Heart right ventricle (tissue), 16 donors: Measurements from ENCODE around the gene SERTAD2. TPM values are rescaled to one million over a fixed set of nuclear protein-coding genes. Genes with fewer than 3 reads are reported as not detected.

ENCODE experiments used
- ATAC-seq, 8 donors: fragments of 200-7000 bp; cut with Tn5 transposase; one replicate each; pipeline ENCODE4 v1.9.1; 2020; ENCODE audit warnings: mild to moderate bottlenecking in 8 of 8, moderate library complexity in 8 of 8, moderate number of reproducible peaks in 1 of 8
- DNase-seq, 2 donors: peaks; one replicate each; pipeline ENCODE4 v3.0.0-alpha.2; 2020
- H3K27ac ChIP-seq, 10 donors: fragments of 200-600 bp; sonication (generic) in 2 of 10; one replicate each; pipeline versions ENCODE4 v1.5.0 to v1.8.0; 2020 to 2022; ENCODE audit warnings: mild to moderate bottlenecking in 3 of 10
- H3K27me3 ChIP-seq, 7 donors: fragments of 200-600 bp; one replicate each; pipeline ENCODE4 v1.8.0; 2021 to 2022; ENCODE audit warnings: mild to moderate bottlenecking in 2 of 7
- H3K36me3 ChIP-seq, 9 donors: fragments of 200-600 bp; sonication (generic) in 1 of 9; one replicate each; pipeline versions ENCODE4 v1.5.0 to v1.8.0; 2020 to 2022; ENCODE audit warnings: mild to moderate bottlenecking in 2 of 9
- H3K4me1 ChIP-seq, 9 donors: fragments of 200-600 bp; sonication (generic) in 1 of 9; one replicate each; pipeline versions ENCODE4 v1.5.0 to v1.8.0; 2020 to 2022; ENCODE audit warnings: mild to moderate bottlenecking in 4 of 9
- H3K4me3 ChIP-seq, 10 donors: fragments of 200-600 bp; sonication (generic) in 2 of 10; one replicate each; pipeline versions ENCODE4 v1.5.0 to v1.8.0; 2020 to 2022; ENCODE audit warnings: mild to moderate bottlenecking in 7 of 10, moderate library complexity in 2 of 10
- H3K9me3 ChIP-seq, 11 donors: fragments of 200-600 bp in 10 of 11; sonication (generic) in 2 of 11; one replicate each; pipeline versions ENCODE4 v1.5.0 to v1.8.0; 2013 to 2022; ENCODE audit warnings: mild to moderate bottlenecking in 2 of 11, control low read depth in 1 of 11, moderate library complexity in 1 of 11
- WGBS, 2 donors: extraction: QIAGEN DNeasy Blood & Tissue Kit; methylation state at CpG; one replicate each; pipeline ENCODE4 v1.1.7; 2013; ENCODE audit warnings: inconsistent platforms in 1 of 2; 5-methylcytosine and 5-hydroxymethylcytosine counted together
- intact Hi-C, 10 donors: fragments of 100-400 bp; cut with DNase I; formaldehyde crosslinking; loops; one replicate each; pipeline versions ENCODE4 v1.11.1 to v1.14.2; 2022
- polyA plus RNA-seq, 2 donors: library from polyadenylated mRNA; stranded (reverse); fragments of 200-250 nt; gene quantifications; one replicate each; pipeline ENCODE4 v1.2.3, GENCODE V29; 2013
- total RNA-seq, 10 donors: library from RNA; stranded (reverse); fragmentation: NEBNext Ultra II Directional in 3 of 10; extraction: Animal tissue kit (Norgen Biotek cat#: 25700) in 3 of 10; gene quantifications; one replicate each; pipeline versions ENCODE4 v1.2.1 to v1.2.4, GENCODE V29; 2021 to 2023
- TF ChIP-seq, protein P1 (sequence below), 9 donors: fragments of 200-600 bp; sonication (generic) in 2 of 9; IDR thresholded peaks; one replicate each; pipeline versions ENCODE4 v1.5.0 to v1.8.0; 2021 to 2022; ENCODE audit warnings: antibody characterized with exemption in 9 of 9, mild to moderate bottlenecking in 5 of 9, moderate library complexity in 1 of 9
- donor health status: Arrhythmogenic right ventricular cardiomyopathy.
- donor health status: ischemic (EF 13 %, LVEDD 7.1; RV severe dilation, severe dysfunction).
- donor health status: healthy with polysubstance abuse.
- donor health status: DM: no; HTN: yes; CAD: no.
- donor health status: DM: no; HTN: no; CAD: no.
- donor health status: ischemic (EF 25% LVEDD 6.9; RV normal size, moderate dysfunction).
- donor health status: ischemic (EF 25% LVEDD 5.7; RV mildly dilated, moderate dysfunction).
- donor health status: healthy.
- donor health status: DM: yes; HTN: yes; CAD: no.
- donor health status: Ischemic cardiomyopathy.
- donor health status: ischemic (EF 35%, LVEDD 5.7; RV mildly dilated, moderate dysfunction).
- donor health status: nonischemic (EF 11% LVEDD 7.7; RV severe dilation, severe dysfunction).
- donor health status: DM: yes; HTN: yes; CAD: no.
- donor health status: PGD.
- donor health status: ischemic (EF 29% LVEDD 5.4; RV normal size, mild dysfunction).
- donor health status: nonischemic (EF 23%, LVEDD 6.1; RV moderate dilation, normal function).

SERTAD2 gene
- total and polyA plus RNA-seq, 12 donors = 5.6 to 20.9 (median 16.0) TPM

DNA sequence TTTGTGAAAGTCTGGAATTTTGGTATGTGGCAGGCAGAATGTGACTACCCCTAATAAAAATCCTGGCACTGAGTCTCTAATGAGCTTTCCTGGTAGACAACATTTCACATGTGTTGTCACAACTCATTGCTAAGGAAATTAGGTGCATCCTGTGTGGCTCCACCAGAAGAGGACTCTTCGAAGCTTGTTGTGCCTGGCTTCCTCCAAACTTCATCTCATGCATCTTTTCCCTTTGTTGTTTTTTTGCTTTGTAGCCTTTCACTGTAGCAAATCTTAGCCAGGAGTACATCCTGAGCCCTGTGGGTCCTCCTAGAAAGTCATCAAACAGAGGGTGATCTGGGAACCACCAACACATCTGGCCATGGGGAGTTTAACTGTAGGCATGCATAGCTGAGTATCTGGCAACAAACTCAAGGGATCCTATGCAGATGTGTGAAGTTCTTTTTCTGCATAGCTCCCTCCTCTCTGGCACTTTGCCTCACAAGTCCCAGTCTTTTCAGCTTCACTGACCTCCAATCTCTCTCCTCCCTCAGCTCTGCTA lies 42.1 kb upstream of the SERTAD2 start:
- WGBS, 2 donors = 57 to 67% methylated on average over 1 of the region's 1 CpG
- Histone ChIP-seq H3K4me3 (no peak overlapping the region), H3K4me1 (peaks cover 0 to 42% (median 4%) of the 10 kb centered on the region in 9 donors), H3K27me3 (no peaks in the 10 kb centered on the region), H3K36me3 (no peaks in the 10 kb centered on the region), H3K27ac (peak overlapping the region in 2 of 10 donors; percentile 12 to 37), H3K9me3 (peaks cover 0 to 12% (median 0%) of the 10 kb centered on the region in 11 donors)
- TF ChIP-seq, protein P1, sequence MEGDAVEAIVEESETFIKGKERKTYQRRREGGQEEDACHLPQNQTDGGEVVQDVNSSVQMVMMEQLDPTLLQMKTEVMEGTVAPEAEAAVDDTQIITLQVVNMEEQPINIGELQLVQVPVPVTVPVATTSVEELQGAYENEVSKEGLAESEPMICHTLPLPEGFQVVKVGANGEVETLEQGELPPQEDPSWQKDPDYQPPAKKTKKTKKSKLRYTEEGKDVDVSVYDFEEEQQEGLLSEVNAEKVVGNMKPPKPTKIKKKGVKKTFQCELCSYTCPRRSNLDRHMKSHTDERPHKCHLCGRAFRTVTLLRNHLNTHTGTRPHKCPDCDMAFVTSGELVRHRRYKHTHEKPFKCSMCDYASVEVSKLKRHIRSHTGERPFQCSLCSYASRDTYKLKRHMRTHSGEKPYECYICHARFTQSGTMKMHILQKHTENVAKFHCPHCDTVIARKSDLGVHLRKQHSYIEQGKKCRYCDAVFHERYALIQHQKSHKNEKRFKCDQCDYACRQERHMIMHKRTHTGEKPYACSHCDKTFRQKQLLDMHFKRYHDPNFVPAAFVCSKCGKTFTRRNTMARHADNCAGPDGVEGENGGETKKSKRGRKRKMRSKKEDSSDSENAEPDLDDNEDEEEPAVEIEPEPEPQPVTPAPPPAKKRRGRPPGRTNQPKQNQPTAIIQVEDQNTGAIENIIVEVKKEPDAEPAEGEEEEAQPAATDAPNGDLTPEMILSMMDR (IDR thresholded peaks at IDR 0.05) = no peak
- ATAC-seq (peak in 4 of 8 donors; percentile 31 to 77 (median 56)), DNase-seq (no peak)
- intact Hi-C loops = no loop called here

DNA sequence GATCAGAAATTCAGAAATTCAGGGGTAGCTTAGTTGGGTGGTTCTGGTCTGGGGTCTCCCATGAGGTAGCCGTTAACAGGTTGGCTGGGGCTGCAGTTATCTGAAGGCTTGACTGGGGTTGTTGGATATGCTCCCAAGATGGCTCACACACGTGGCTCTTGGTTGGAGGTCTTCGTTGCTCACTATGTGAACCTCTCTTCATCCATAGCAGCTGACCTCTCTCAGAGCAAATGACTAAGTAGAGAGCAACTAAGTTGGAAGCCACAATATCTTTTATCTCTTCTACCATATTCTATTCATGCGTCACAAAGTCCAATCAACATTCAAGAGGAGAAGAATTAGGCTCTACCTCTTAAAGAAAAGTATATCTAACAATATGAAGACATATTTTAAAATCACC lies 38.7 kb upstream of the SERTAD2 start:
- H3K36me3 ChIP-seq = no peaks in the 10 kb centered on the region
- WGBS, 2 donors = 67 to 89% methylated on average over 4 of the region's 4 CpGs

DNA sequence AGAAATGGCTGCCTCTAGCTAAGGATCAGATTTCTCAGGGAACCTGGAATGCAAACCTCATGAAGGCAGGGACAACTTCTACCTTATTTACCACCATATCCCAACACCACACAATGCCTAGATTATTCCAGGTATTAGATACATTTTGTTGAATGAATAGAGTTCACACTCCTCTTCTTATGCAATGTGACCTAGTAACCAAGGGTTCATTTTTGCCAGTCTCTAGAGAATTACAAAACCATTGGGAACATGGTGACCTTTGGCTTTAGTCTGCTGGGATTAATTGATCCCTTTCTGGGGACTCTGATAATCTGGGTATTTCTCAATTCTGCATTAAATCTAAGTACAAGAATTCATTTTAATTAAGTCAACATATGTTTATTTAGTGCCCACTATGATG lies 35.2 kb upstream of the SERTAD2 start:
- no peaks in the 10 kb centered on the region for H3K36me3 ChIP-seq
- ATAC-seq (no peak), DNase-seq (no peak)
- H3K27ac ChIP-seq = no peak overlapping the region
- intact Hi-C loops = no loop called here
- TF ChIP-seq, protein P1 (IDR thresholded peaks at IDR 0.05) = no peak
- no peaks in the 10 kb centered on the region for H3K27me3 ChIP-seq
- H3K4me1 ChIP-seq = no peaks in the 10 kb centered on the region
- no peak overlapping the region for H3K4me3 ChIP-seq
- peaks cover 0 to 12% (median 0%) of the 10 kb centered on the region in 11 donors for H3K9me3 ChIP-seq

More for the DNA sequence above, 38.7 kb upstream of the SERTAD2 start:
- ATAC-seq (no peak), DNase-seq (no peak)
- Histone ChIP-seq H3K27me3 (no peaks in the 10 kb centered on the region), H3K4me3 (no peak overlapping the region), H3K27ac (no peak overlapping the region), H3K4me1 (peaks cover 0 to 15% (median 4%) of the 10 kb centered on the region in 9 donors), H3K9me3 (peaks cover 0 to 12% (median 0%) of the 10 kb centered on the region in 11 donors)
- TF ChIP-seq, protein P1 (IDR thresholded peaks at IDR 0.05) = no peak
- intact Hi-C loops = no loop called here

DNA sequence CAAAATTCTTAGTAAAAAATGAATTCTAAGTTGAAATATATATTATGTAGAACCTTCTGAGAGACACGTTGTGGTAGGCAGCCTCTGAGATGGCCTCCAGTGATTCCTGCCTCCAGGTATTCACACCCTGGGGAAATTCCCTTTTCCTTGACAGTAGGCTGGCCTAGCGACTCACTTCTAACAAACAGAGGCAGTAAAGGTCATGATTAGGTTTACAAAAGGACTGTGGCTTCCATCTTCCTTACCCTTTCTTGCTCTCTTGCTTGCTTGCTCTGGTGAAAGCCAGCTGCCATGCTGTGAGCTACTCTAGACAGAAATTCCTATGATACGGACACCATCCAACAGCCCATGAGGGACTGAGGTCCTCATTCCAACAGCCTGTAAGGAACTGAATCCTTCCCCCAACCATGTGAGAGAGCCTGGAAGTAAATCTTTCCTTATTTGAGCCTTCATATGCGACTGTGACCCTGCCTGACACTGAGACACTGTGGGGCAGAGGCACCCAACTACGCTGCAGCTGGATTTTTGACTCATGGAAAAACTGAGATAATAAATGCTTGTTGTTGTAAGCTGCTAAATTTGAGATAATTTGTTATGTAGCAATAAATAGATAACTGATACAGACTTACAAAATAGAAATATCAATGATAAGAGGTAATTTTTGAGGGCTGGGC lies 32.7 kb upstream of the SERTAD2 start:
- no peak for ATAC-seq
- Histone ChIP-seq H3K4me1 (no peaks in the 10 kb centered on the region), H3K27me3 (no peaks in the 10 kb centered on the region), H3K27ac (no peak overlapping the region), H3K36me3 (no peaks in the 10 kb centered on the region), H3K9me3 (peaks cover 0 to 2% (median 0%) of the 10 kb centered on the region in 11 donors), H3K4me3 (no peak overlapping the region)
- DNase-seq = no peak
- WGBS, 2 donors = 92 to 95% methylated on average over 5 of the region's 5 CpGs
- TF ChIP-seq, protein P1 (IDR thresholded peaks at IDR 0.05) = no peak
- intact Hi-C loops = no loop called here
